Fibroblast of lung (primary cell): Measurements from ENCODE around the gene ANKRA2. TPM values are rescaled to one million over a fixed set of nuclear protein-coding genes. Genes with fewer than 3 reads are reported as not detected.

Experiments used
- DNase-seq, 2 donors: peaks; one replicate each; pipeline versions ENCODE4 v3.0.0 to v3.0.0-alpha.2; 2010; ENCODE audit warnings: low read depth in 2 of 2
- H2AFZ ChIP-seq: 2 replicates; pipeline ENCODE4 v1.5.1; 2012; ENCODE audit warnings: low read length, control low read depth, inconsistent platforms
- H3K27ac ChIP-seq: 2 replicates; pipeline ENCODE4 v1.5.1; 2011; ENCODE audit warnings: low read length, control low read depth; ENCODE audit not compliant: insufficient read depth
- H3K27me3 ChIP-seq: 2 replicates; pipeline ENCODE4 v1.5.1; 2011; ENCODE audit warnings: mild to moderate bottlenecking, low read length; ENCODE audit not compliant: control insufficient read depth, insufficient read depth
- H3K36me3 ChIP-seq: 2 replicates; pipeline ENCODE4 v1.5.1; 2011; ENCODE audit warnings: low read length; ENCODE audit not compliant: control insufficient read depth, insufficient read depth
- H3K4me1 ChIP-seq: 2 replicates; pipeline ENCODE4 v1.5.1; 2011; ENCODE audit warnings: low read length; ENCODE audit not compliant: control insufficient read depth, insufficient read depth; ENCODE audit errors: extremely low read depth
- H3K4me2 ChIP-seq: 2 replicates; pipeline ENCODE4 v1.5.1; 2011; ENCODE audit warnings: low read length, control low read depth; ENCODE audit not compliant: insufficient read depth; ENCODE audit errors: extremely low read depth
- H3K4me3 ChIP-seq, 4 experiments: fragments of 200-600 bp in 1 of 4; sonication (generic) in 1 of 4; replicated peaks in 1 of 4; 2 replicates each; pipeline ENCODE4 v1.5.1; 2011 to 2016; ENCODE audit warnings: low read length in 4 of 4, low read depth in 3 of 4, mild to moderate bottlenecking in 3 of 4, control low read depth in 2 of 4, inconsistent platforms in 1 of 4, mixed read lengths in 1 of 4; ENCODE audit not compliant: insufficient read depth in 1 of 4; ENCODE audit errors: control extremely low read depth in 1 of 4
- H3K79me2 ChIP-seq: 2 replicates; pipeline ENCODE4 v1.5.1; 2012; ENCODE audit warnings: mild to moderate bottlenecking, low read length, inconsistent platforms; ENCODE audit not compliant: control insufficient read depth, insufficient read depth
- H3K9ac ChIP-seq: 2 replicates; pipeline ENCODE4 v1.5.1; 2011; ENCODE audit warnings: mild to moderate bottlenecking, low read length, control low read depth; ENCODE audit not compliant: insufficient read depth
- H3K9me3 ChIP-seq: 2 replicates; pipeline ENCODE4 v1.5.1; 2012; ENCODE audit warnings: low read depth, low read length; ENCODE audit not compliant: control insufficient read depth, insufficient read depth
- H4K20me1 ChIP-seq: 2 replicates; pipeline ENCODE4 v1.5.1; 2011; ENCODE audit warnings: low read length; ENCODE audit not compliant: control insufficient read depth, insufficient read depth; ENCODE audit errors: extremely low read depth
- EZH2 ChIP-seq: IDR thresholded peaks from 2 replicates; pipeline ENCODE4 v1.5.1; 2012; ENCODE audit warnings: low read length, control low read depth, mild to moderate bottlenecking; ENCODE audit errors: missing control alignments
- polyA plus RNA-seq, 2 donors: library from polyadenylated mRNA; depleted of rRNA in 1 of 2; stranded (reverse) in 1 of 2; unstranded in 1 of 2; fragments of >200 nt; gene quantifications; 2 replicates each; pipeline ENCODE4 v1.2.1, GENCODE V29; 2011 to 2012; ENCODE audit warnings: missing spikeins in 1 of 2
- total RNA-seq: library from RNA; depleted of rRNA; stranded (reverse); fragments of >200 nt; gene quantifications from 2 replicates; pipeline ENCODE4 v1.2.1, GENCODE V29; 2014
- TF ChIP-seq, protein P1 (sequence below), 2 donors: IDR thresholded peaks in 1 of 2; conservative IDR thresholded peaks in 1 of 2; 1 replicate in 1 of 2; 2 replicates in 1 of 2; pipeline ENCODE4 v1.5.1; 2011 to 2012; ENCODE audit warnings: low read length in 2 of 2, control low read depth in 1 of 2, inconsistent platforms in 1 of 2, low read depth in 1 of 2, mild to moderate bottlenecking in 1 of 2

Gene ANKRA2
- total and polyA plus RNA-seq, 2 donors (not counting 1 experiment from before 2014, with no cell fraction given): 15.0 to 29.7 TPM

DNA sequence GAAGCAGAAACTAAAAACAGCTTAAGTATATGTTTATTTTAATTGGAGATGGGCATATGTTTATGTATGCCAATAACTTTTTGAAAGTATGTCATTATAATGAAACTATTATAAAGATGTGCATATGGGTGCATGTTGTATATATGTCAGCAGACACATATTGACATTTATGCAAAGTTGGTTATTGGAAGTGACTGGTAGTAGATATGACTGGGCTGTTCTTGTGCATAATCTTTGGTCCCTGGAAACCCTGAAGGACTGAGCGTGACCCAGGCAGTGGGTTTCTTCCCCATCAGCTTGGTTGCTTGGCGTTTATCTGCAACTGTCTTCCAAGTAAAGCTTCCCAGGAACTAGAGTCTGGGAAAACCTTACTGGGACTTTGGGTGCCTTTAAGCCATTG is 25.7 kb downstream of the ANKRA2 start:
- Histone ChIP-seq H3K9ac (no peak overlapping the region), H3K9me3 (no peaks in the 10 kb centered on the region), H3K27me3 (no peaks in the 10 kb centered on the region), H2AFZ (no peak overlapping the region), H3K4me3 (no peak overlapping the region), H3K79me2 (no peaks in the 10 kb centered on the region), H3K27ac (no peak overlapping the region), H3K36me3 (no peaks in the 10 kb centered on the region), H3K4me2 (no peak overlapping the region), H3K4me1 (peaks cover 5% of the 10 kb centered on the region), H4K20me1 (no peaks in the 10 kb centered on the region)
- no peak for DNase-seq
- no peak for TF ChIP-seq EZH2
- TF ChIP-seq, protein P1, sequence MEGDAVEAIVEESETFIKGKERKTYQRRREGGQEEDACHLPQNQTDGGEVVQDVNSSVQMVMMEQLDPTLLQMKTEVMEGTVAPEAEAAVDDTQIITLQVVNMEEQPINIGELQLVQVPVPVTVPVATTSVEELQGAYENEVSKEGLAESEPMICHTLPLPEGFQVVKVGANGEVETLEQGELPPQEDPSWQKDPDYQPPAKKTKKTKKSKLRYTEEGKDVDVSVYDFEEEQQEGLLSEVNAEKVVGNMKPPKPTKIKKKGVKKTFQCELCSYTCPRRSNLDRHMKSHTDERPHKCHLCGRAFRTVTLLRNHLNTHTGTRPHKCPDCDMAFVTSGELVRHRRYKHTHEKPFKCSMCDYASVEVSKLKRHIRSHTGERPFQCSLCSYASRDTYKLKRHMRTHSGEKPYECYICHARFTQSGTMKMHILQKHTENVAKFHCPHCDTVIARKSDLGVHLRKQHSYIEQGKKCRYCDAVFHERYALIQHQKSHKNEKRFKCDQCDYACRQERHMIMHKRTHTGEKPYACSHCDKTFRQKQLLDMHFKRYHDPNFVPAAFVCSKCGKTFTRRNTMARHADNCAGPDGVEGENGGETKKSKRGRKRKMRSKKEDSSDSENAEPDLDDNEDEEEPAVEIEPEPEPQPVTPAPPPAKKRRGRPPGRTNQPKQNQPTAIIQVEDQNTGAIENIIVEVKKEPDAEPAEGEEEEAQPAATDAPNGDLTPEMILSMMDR (conservative IDR thresholded peaks at IDR 0.05 in 1 of 2, IDR thresholded peaks at IDR 0.05 in 1 of 2; ENCODE audit: low read depth in 1 of 2, low read length in 2 of 2): no peak

DNA sequence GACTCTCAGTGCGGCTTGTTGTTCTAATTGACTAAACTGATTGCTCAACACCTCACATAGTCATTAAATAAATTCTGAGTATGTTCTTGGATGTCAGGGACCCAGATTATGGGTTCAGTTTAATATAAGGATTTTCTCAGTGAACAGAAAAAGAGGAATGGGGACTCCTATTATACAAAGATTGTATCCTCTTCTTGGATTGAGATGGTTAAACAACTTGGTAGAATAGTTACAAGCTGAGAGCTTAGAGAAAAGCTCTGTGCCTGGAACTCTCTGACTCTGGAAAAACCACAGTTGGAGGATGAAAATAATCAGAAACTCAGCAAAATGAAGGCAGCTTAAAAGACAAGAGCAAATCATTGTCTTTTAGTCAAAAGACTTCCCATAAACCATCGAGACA is 30.5 kb downstream of the ANKRA2 start:
- no peaks in the 10 kb centered on the region for H4K20me1 ChIP-seq
- H3K4me1 ChIP-seq: no peaks in the 10 kb centered on the region
- no peak overlapping the region for H3K9ac ChIP-seq
- H3K4me3 ChIP-seq: no peak overlapping the region
- H3K27ac ChIP-seq: no peak overlapping the region
- no peaks in the 10 kb centered on the region for H3K9me3 ChIP-seq
- no peaks in the 10 kb centered on the region for H3K79me2 ChIP-seq
- no peaks in the 10 kb centered on the region for H3K36me3 ChIP-seq
- H3K4me2 ChIP-seq: no peak overlapping the region
- TF ChIP-seq EZH2: no peak
- TF ChIP-seq, protein P1 (conservative IDR thresholded peaks at IDR 0.05 in 1 of 2, IDR thresholded peaks at IDR 0.05 in 1 of 2; ENCODE audit: low read depth in 1 of 2, low read length in 2 of 2): no peak
- no peak for DNase-seq
- no peaks in the 10 kb centered on the region for H3K27me3 ChIP-seq
- no peak overlapping the region for H2AFZ ChIP-seq

DNA sequence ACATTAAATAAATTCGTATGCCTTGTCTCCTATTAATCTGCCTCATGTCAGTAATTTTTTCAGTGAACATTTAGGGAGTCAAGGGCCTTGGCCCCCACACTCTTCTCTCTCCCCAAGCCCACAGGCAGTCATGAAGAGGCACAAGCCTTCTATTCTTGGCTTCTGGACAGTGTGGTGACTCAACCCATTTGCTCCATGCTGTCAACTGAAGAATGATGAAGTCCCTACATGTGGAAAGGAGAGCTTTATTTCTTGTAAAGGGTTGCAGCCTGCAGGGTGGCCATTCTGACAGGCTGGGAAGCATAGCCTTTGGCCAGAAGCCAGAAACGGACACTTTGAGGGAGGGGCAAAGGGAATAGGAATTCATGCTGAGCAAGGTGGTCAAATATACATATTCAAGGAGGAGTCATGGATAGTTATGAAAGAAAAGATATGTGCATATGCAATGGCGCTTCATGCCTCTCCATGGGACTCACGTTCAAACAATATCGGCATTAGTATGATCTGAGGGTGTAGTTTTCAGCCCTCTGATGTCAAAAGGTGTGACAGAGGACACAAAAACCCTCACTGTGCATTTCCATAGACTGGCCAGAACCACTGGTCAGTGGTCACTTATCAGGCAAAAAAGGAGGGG is 31.3 kb downstream of the ANKRA2 start:
- Histone ChIP-seq H3K4me2 (no peak overlapping the region), H3K9ac (no peak overlapping the region), H3K27me3 (peaks cover 2% of the 10 kb centered on the region), H3K9me3 (no peaks in the 10 kb centered on the region), H3K4me1 (no peaks in the 10 kb centered on the region), H3K27ac (no peak overlapping the region), H3K36me3 (no peaks in the 10 kb centered on the region), H4K20me1 (no peaks in the 10 kb centered on the region), H2AFZ (no peak overlapping the region), H3K79me2 (no peaks in the 10 kb centered on the region), H3K4me3 (no peak overlapping the region)
- no peak for TF ChIP-seq EZH2
- TF ChIP-seq, protein P1 (conservative IDR thresholded peaks at IDR 0.05 in 1 of 2, IDR thresholded peaks at IDR 0.05 in 1 of 2; ENCODE audit: low read depth in 1 of 2, low read length in 2 of 2): no peak
- DNase-seq: peak; percentile 69 to 84
